ENCODE data around the gene OMP. TPM values are rescaled to one million over a fixed set of nuclear protein-coding genes. Genes with fewer than 3 reads are reported as not detected.

The OMP gene
- total and polyA plus RNA-seq, 2 of the 13 experiments (the other 11 are each of a cell fraction or from before 2014, with no cell fraction given): not detected

GRCh38 chr11:77091146-77091940 lies 11.3 kb upstream of the OMP start (continued):
- no peak for TF ChIP-seq LCORL (IDR thresholded peaks at IDR 0.05)
- peak; percentile 52; the same call in 1 of the 2 replicates for TF ChIP-seq LCORL (CRISPR knock-in tag; IDR thresholded peaks at IDR 0.05)
- TF ChIP-seq SIX4 (CRISPR knock-in tag; IDR thresholded peaks at IDR 0.05): no peak
- TF ChIP-seq ZFY (CRISPR knock-in tag; IDR thresholded peaks at IDR 0.05): peak; percentile 40; the same call in 1 of the 2 replicates
- TF ChIP-seq NBN (conservative IDR thresholded peaks at IDR 0.05): no peak
- TF ChIP-seq ZNF337 (CRISPR knock-in tag; IDR thresholded peaks at IDR 0.05; ENCODE audit: borderline replicate concordance, low read depth): no peak
- no peak for TF ChIP-seq CENPT (CRISPR knock-in tag; IDR thresholded peaks at IDR 0.05; ENCODE audit: low read depth)
- no peak for TF ChIP-seq TERF1 (CRISPR knock-in tag; IDR thresholded peaks at IDR 0.05)
- TF ChIP-seq SAP130 (CRISPR knock-in tag; IDR thresholded peaks at IDR 0.05; ENCODE audit: low read depth): 0 out of 2 replicates have a peak, but pooled peaks have one; percentile 18
- no peak for TF ChIP-seq AKNA (CRISPR knock-in tag; IDR thresholded peaks at IDR 0.05; ENCODE audit: borderline replicate concordance)
- peak; percentile 61; the same call in 1 of the 2 replicates for TF ChIP-seq KMT2A (CRISPR knock-in tag; IDR thresholded peaks at IDR 0.05)
- no peak for TF ChIP-seq ZNF639 (CRISPR knock-in tag; conservative IDR thresholded peaks at IDR 0.05)
- TF ChIP-seq NFYC (CRISPR knock-in tag; IDR thresholded peaks at IDR 0.05): no peak
- no peak for TF ChIP-seq ZNF235 (CRISPR knock-in tag; IDR thresholded peaks at IDR 0.05; ENCODE audit: borderline replicate concordance)
- TF ChIP-seq ZNF850 (CRISPR knock-in tag; conservative IDR thresholded peaks at IDR 0.05): no peak
- TF ChIP-seq NR0B2 (CRISPR knock-in tag; IDR thresholded peaks at IDR 0.05): no peak
- TF ChIP-seq NFRKB (IDR thresholded peaks at IDR 0.05): no peak
- TF ChIP-seq HIVEP1 (CRISPR knock-in tag; IDR thresholded peaks at IDR 0.05): no peak
- TF ChIP-seq FOXK1 (CRISPR knock-in tag; IDR thresholded peaks at IDR 0.05; ENCODE audit: borderline replicate concordance, low read depth): no peak
- TF ChIP-seq GTF3A (CRISPR knock-in tag; conservative IDR thresholded peaks at IDR 0.05): 0 out of 2 replicates have a peak, but pooled peaks have one; percentile 41
- TF ChIP-seq ZNF709 (CRISPR knock-in tag; IDR thresholded peaks at IDR 0.05): no peak
- TF ChIP-seq ZEB1 (IDR thresholded peaks at IDR 0.05; ENCODE audit: insufficient replicate concordance, low read depth): no peak
- peak; percentile 94 for TF ChIP-seq RAD21 (CRISPR knock-in tag; IDR thresholded peaks at IDR 0.05)

Data from HepG2 (cell line).